NCI-H2227 (cell line): ENCODE data around the gene BBOX1.
A peak's percentile ranks its signal among the peaks of the same experiment; 100 is the strongest.

Experiments
- DNase-seq: peaks from one replicate; lab custom pipeline; 2025; ENCODE audit not compliant: unreplicated experiment; lab: John Stamatoyannopoulos, UW

BBOX1 gene

GRCh38 chr11:27024865-27025264, 15.8 kb upstream of the BBOX1 start:
- DNase-seq, result no peak

GRCh38 chr11:27025312-27025955, 15.2 kb upstream of the BBOX1 start:
- DNase-seq, result no peak

GRCh38 chr11:27025957-27026733, 14.5 kb upstream of the BBOX1 start:
- DNase-seq, result no peak

- DNase-seq, result no peak
These were observed 12.1 kb upstream of the BBOX1 start for GRCh38 chr11:27028561-27028965.

GRCh38 chr11:27029966-27030365, 10.6 kb upstream of the BBOX1 start:
- DNase-seq, result no peak

- no peak for DNase-seq
These were observed 8.9 kb upstream of the BBOX1 start for GRCh38 chr11:27031754-27032153.

GRCh38 chr11:27039873-27040272, 742 bp upstream of the BBOX1 start:
- DNase-seq, result no peak

GRCh38 chr11:27041141-27041899, 705 bp downstream of the BBOX1 start:
- DNase-seq, result no peak

- DNase-seq, result no peak
These were observed 6.3 kb downstream of the BBOX1 start for GRCh38 chr11:27046956-27047355.

GRCh38 chr11:27052668-27053067, 12.1 kb downstream of the BBOX1 start:
- DNase-seq, result no peak

GRCh38 chr11:27055065-27055682, 14.6 kb downstream of the BBOX1 start:
- DNase-seq, result peak; percentile 3

GRCh38 chr11:27057091-27057780, 16.6 kb downstream of the BBOX1 start:
- no peak for DNase-seq

- DNase-seq, result no peak
These were observed 17.8 kb downstream of the BBOX1 start for GRCh38 chr11:27058456-27058855.

GRCh38 chr11:27059431-27059830, 18.8 kb downstream of the BBOX1 start:
- no peak for DNase-seq

GRCh38 chr11:27060816-27061460, 20.3 kb downstream of the BBOX1 start:
- no peak for DNase-seq

- DNase-seq, result no peak
These were observed 20.8 kb downstream of the BBOX1 start for GRCh38 chr11:27061461-27061821.

- no peak for DNase-seq
These were observed 23.5 kb downstream of the BBOX1 start for GRCh38 chr11:27064086-27064485.

- DNase-seq, result no peak
These were observed 34.6 kb downstream of the BBOX1 start for GRCh38 chr11:27075192-27075591.

- DNase-seq, result no peak
These were observed 35.0 kb downstream of the BBOX1 start for GRCh38 chr11:27075655-27076054.

GRCh38 chr11:27076121-27076589, 35.5 kb downstream of the BBOX1 start:
- DNase-seq, result peak; percentile 25
